Caco-2 (cell line): ENCODE measurements around the gene DHRS1. TPM values are rescaled to one million over a fixed set of nuclear protein-coding genes. Genes with fewer than 3 reads are reported as not detected.

ENCODE experiments used
- BruUV-seq: library from RNA; stranded (reverse); fragments of 400-500 nt; replicated peaks from 2 replicates; lab custom pipeline; 2021; lab: Mats Ljungman, UMichigan
- CTCF ChIA-PET: fragments of 300-600 bp; sonication (Branson Sonifier 250); formaldehyde crosslinking; loops from one replicate; lab custom pipeline; 2022; ENCODE audit warnings: antibody characterized with exemption; lab: Charles Lee
- POLR2A ChIA-PET: fragments of 300-600 bp; sonication (Branson Sonifier 250); formaldehyde crosslinking; loops from one replicate; lab custom pipeline; 2022; ENCODE audit warnings: antibody characterized with exemption; lab: Charles Lee
- DNase-seq, 2 experiments: peaks; one replicate each; pipeline versions ENCODE4 v3.0.0 to v3.0.0-alpha.2; 2020 to 2022
- H3K27me3 ChIP-seq: replicated peaks from 2 replicates; pipeline ENCODE4 v1.6.0; 2011; ENCODE audit warnings: low read length; ENCODE audit not compliant: control insufficient read depth, insufficient read depth
- H3K36me3 ChIP-seq: 2 replicates; pipeline ENCODE4 v1.5.1; 2011; ENCODE audit warnings: low read length; ENCODE audit not compliant: control insufficient read depth, insufficient read depth
- H3K4me1 ChIP-seq: fragments of 250-450 bp; sonication (Bioruptor Pico); 2 replicates; pipeline ENCODE4 v1.5.1; 2020; ENCODE audit warnings: mild to moderate bottlenecking
- H3K4me3 ChIP-seq: 2 replicates; pipeline ENCODE4 v1.5.1; 2011; ENCODE audit warnings: low read depth, mild to moderate bottlenecking, control low read depth, low read length
- H3K9me3 ChIP-seq: fragments of 250-450 bp; sonication (Bioruptor Pico); 2 replicates; pipeline ENCODE4 v1.5.1; 2020; ENCODE audit warnings: mild to moderate bottlenecking, moderate library complexity
- H3K27ac Mint-ChIP-seq: one replicate; pipeline ENCODE4 v1.8.0; 2022; ENCODE audit warnings: mixed read lengths; ENCODE audit not compliant: unreplicated experiment
- H3K27me3 Mint-ChIP-seq: one replicate; pipeline ENCODE4 v1.8.0; 2022; ENCODE audit warnings: mixed read lengths; ENCODE audit not compliant: insufficient read depth, unreplicated experiment
- H3K36me3 Mint-ChIP-seq: one replicate; pipeline ENCODE4 v1.8.0; 2022; ENCODE audit warnings: mild to moderate bottlenecking, mixed read lengths; ENCODE audit not compliant: insufficient read depth, unreplicated experiment
- H3K4me1 Mint-ChIP-seq: one replicate; pipeline ENCODE4 v1.8.0; 2022; ENCODE audit warnings: low read depth, mixed read lengths; ENCODE audit not compliant: unreplicated experiment
- H3K4me3 Mint-ChIP-seq: one replicate; pipeline ENCODE4 v1.8.0; 2022; ENCODE audit warnings: mild to moderate bottlenecking, moderate library complexity, mixed read lengths; ENCODE audit not compliant: unreplicated experiment
- H3K9me3 Mint-ChIP-seq: one replicate; pipeline ENCODE4 v1.8.0; 2022; ENCODE audit warnings: mixed read lengths; ENCODE audit not compliant: unreplicated experiment
- CTCF ChIP-seq, 2 experiments: fragments of 200-600 bp in 1 of 2; IDR thresholded peaks; 1 replicate in 1 of 2; 2 replicates in 1 of 2; pipeline versions ENCODE4 v1.5.1 to v1.8.0; 2011 to 2022; ENCODE audit warnings: antibody characterized with exemption in 1 of 2, control low read depth in 1 of 2, inconsistent platforms in 1 of 2, low read depth in 1 of 2, low read length in 1 of 2, mild to moderate bottlenecking in 1 of 2, moderate library complexity in 1 of 2; ENCODE audit not compliant: insufficient read depth in 1 of 2, severe bottlenecking in 1 of 2, unreplicated experiment in 1 of 2
- intact Hi-C: fragments of 100-400 bp; cut with micrococcal nuclease; formaldehyde crosslinking; loops from one replicate; pipeline ENCODE4 v1.10.0; 2022; ENCODE audit not compliant: unreplicated experiment
- total RNA-seq: library from RNA; stranded (reverse); gene quantifications from 2 replicates; pipeline ENCODE4 v1.2.3, GENCODE V29; 2022

DHRS1 gene
- total RNA-seq, 1 experiment from 2014 or later, result 18.1 TPM

- intact Hi-C loops, result no loop called here
- POLR2A ChIA-PET, result no interaction called here
These were observed 7.3 kb downstream of the DHRS1 start for GRCh38 chr14:24292118-24292807.

GRCh38 chr14:24291446-24292117 is 8.0 kb downstream of the DHRS1 start:
- no peak overlapping the region for H3K4me3 Mint-ChIP-seq
- no peaks in the 10 kb centered on the region for H3K9me3 Mint-ChIP-seq
- TF ChIP-seq CTCF (IDR thresholded peaks at IDR 0.05; ENCODE audit: insufficient read depth in 1 of 2, low read depth in 1 of 2, low read length in 1 of 2, severe bottlenecking in 1 of 2, unreplicated experiment in 1 of 2), result no peak
- POLR2A ChIA-PET, result no interaction called here
- no peaks in the 10 kb centered on the region; the same call in 1 of the 2 replicates for H3K4me1 ChIP-seq
- no peak overlapping the region for H3K4me3 ChIP-seq
- H3K27ac Mint-ChIP-seq, result no peak overlapping the region
- no peaks in the 10 kb centered on the region for H3K9me3 ChIP-seq
- no peaks in the 10 kb centered on the region for H3K27me3 Mint-ChIP-seq
- no peaks in the 10 kb centered on the region for H3K4me1 Mint-ChIP-seq
- H3K36me3 ChIP-seq, result peaks cover 3% of the 10 kb centered on the region
- DNase-seq, result no peak
- BruUV-seq, result no TSS peak
- H3K36me3 Mint-ChIP-seq, result peaks cover 20% of the 10 kb centered on the region
- intact Hi-C loops, result no loop called here
- no peaks in the 10 kb centered on the region for H3K27me3 ChIP-seq
- CTCF ChIA-PET, result interaction anchor here (0.9 to 1.5 kb wide), 2 partner anchors 20 to 223 kb away, joined by 3 read pairs; partner anchors contain the start of gene RABGGTA

More at GRCh38 chr14:24292118-24292807, 7.3 kb downstream of the DHRS1 start:
- H3K27me3 ChIP-seq, result no peaks in the 10 kb centered on the region
- H3K36me3 ChIP-seq, result peaks cover 3% of the 10 kb centered on the region
- no peaks in the 10 kb centered on the region for H3K9me3 ChIP-seq
- no peak for DNase-seq
- no TSS peak for BruUV-seq
- no peaks in the 10 kb centered on the region; the same call in 1 of the 2 replicates for H3K4me1 ChIP-seq
- no peak overlapping the region for H3K4me3 Mint-ChIP-seq
- H3K36me3 Mint-ChIP-seq, result peaks cover 24% of the 10 kb centered on the region
- no peak overlapping the region for H3K27ac Mint-ChIP-seq
- no peak for TF ChIP-seq CTCF (IDR thresholded peaks at IDR 0.05; ENCODE audit: insufficient read depth in 1 of 2, low read depth in 1 of 2, low read length in 1 of 2, severe bottlenecking in 1 of 2, unreplicated experiment in 1 of 2)
- no peaks in the 10 kb centered on the region for H3K27me3 Mint-ChIP-seq
- no peak overlapping the region for H3K4me3 ChIP-seq
- no peaks in the 10 kb centered on the region for H3K9me3 Mint-ChIP-seq
- H3K4me1 Mint-ChIP-seq, result peaks cover 2% of the 10 kb centered on the region
- CTCF ChIA-PET, result interaction anchor here (0.6 to 1.5 kb wide), 4 partner anchors 21 to 224 kb away, joined by 3 to 5 read pairs (median 3); partner anchors contain the start of genes RABGGTA and TINF2

- no peaks in the 10 kb centered on the region for H3K4me1 ChIP-seq
- POLR2A ChIA-PET, result no interaction called here
- H3K4me3 ChIP-seq, result no peak overlapping the region
- Mint-ChIP-seq H3K27me3 (no peaks in the 10 kb centered on the region), H3K27ac (no peak overlapping the region), H3K4me1 (no peaks in the 10 kb centered on the region), H3K4me3 (no peak overlapping the region), H3K9me3 (no peaks in the 10 kb centered on the region), H3K36me3 (peaks cover 17% of the 10 kb centered on the region)
- peaks cover 3% of the 10 kb centered on the region for H3K36me3 ChIP-seq
- intact Hi-C loops, result no loop called here
- DNase-seq, result no peak
- H3K27me3 ChIP-seq, result no peaks in the 10 kb centered on the region
- no peaks in the 10 kb centered on the region for H3K9me3 ChIP-seq
- no peak for TF ChIP-seq CTCF (IDR thresholded peaks at IDR 0.05; ENCODE audit: insufficient read depth in 1 of 2, low read depth in 1 of 2, low read length in 1 of 2, severe bottlenecking in 1 of 2, unreplicated experiment in 1 of 2)
- no TSS peak for BruUV-seq
- CTCF ChIA-PET, result interaction anchor here (1.1 to 1.3 kb wide), 2 partner anchors 17 to 48 kb away, joined by 3 to 4 read pairs; partner anchors contain the start of genes CIDEB and TINF2
These were observed 8.8 kb downstream of the DHRS1 start for GRCh38 chr14:24290746-24291145.
